Skeletal muscle satellite cell (primary cell): ENCODE results near the gene TIFAB.

ENCODE experiments used
- H3K27me3 ChIP-seq: 2 replicates; pipeline ENCODE4 v1.7.0; 2013; ENCODE audit warnings: low read length; ENCODE audit not compliant: control insufficient read depth, insufficient read depth
- H3K36me3 ChIP-seq: 2 replicates; pipeline ENCODE4 v1.7.0; 2013; ENCODE audit warnings: mild to moderate bottlenecking, control low read depth, low read length; ENCODE audit not compliant: insufficient read depth
- H3K4me1 ChIP-seq: 2 replicates; pipeline ENCODE4 v1.7.0; 2013; ENCODE audit warnings: low read length; ENCODE audit not compliant: control insufficient read depth, insufficient read depth
- H3K4me2 ChIP-seq: 2 replicates; pipeline ENCODE4 v1.7.0; 2013; ENCODE audit warnings: mild to moderate bottlenecking, low read length
- H3K4me3 ChIP-seq: 2 replicates; pipeline ENCODE4 v1.7.0; 2013; ENCODE audit warnings: low read length
- H3K9ac ChIP-seq: 2 replicates; pipeline ENCODE4 v1.7.0; 2013; ENCODE audit warnings: mild to moderate bottlenecking, low read depth, low read length, moderate library complexity
- H3K9me3 ChIP-seq: replicated peaks from 2 replicates; pipeline ENCODE4 v1.7.0; 2013; ENCODE audit warnings: mild to moderate bottlenecking, control low read depth, low read length

The TIFAB gene

DNA sequence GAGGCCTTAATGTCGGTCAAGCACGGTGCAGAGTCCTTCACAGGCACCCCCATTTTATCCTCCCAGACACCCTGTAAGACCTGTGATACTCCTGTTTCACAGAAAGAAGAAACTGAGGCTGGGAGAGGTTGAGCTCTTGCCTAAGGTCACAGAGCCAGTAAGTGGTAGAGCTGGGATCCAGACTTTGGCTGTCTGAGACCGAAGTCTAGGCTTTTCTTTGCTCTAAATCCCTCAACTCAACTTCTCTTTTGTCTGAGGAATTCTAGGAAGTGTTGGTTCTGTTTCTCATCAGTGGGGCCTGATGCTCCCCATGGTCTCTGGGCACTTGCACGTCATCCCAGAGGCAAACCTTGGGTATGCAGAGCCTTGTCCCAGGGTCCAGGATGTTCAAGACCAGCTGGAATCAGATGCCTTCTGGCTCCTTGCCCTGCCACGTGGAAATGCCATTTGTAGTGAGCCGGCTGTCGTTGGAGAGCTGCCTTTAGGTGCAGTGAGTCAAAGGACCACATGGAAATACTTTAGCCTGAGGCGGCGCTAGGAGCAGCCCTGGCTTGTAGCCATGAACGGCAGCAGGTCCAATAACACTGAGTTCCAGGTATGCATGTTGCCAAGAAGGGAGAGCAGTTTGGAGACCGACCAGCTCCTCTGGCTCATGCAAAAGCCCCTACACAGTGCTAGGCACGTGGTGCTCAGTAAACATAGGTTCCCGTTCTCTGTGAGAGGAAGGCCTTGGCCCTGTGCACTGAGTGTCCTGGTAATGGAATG is 14.2 kb downstream of the TIFAB start:
- Histone ChIP-seq H3K27me3 (peaks cover 22% of the 10 kb centered on the region), H3K9me3 (no peaks in the 10 kb centered on the region), H3K36me3 (no peaks in the 10 kb centered on the region), H3K4me1 (peaks cover 10% of the 10 kb centered on the region), H3K4me3 (no peak overlapping the region), H3K4me2 (no peak overlapping the region), H3K9ac (no peak overlapping the region)

DNA sequence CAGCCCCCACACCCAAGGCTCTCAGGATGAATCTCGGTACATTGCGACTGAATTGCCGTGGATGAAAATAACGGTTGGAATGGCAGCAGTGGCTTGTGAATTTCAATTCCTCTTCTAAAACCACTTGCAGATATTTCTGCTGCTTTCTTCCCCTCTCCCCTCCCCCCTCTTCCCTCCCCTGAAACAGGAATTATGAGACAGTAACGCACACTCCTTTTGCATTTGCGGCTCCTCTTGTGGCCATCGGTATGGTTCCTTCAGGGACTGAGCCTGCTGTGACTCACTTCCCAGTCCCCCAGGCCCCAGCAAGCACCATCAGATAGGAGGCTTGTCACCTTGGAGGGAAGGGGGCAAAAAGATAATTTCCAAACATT is 14.7 kb downstream of the TIFAB start:
- no peak overlapping the region for H3K9ac ChIP-seq
- peaks cover 20% of the 10 kb centered on the region for H3K27me3 ChIP-seq
- no peak overlapping the region for H3K4me3 ChIP-seq
- peaks cover 10% of the 10 kb centered on the region for H3K4me1 ChIP-seq
- no peaks in the 10 kb centered on the region for H3K9me3 ChIP-seq
- H3K36me3 ChIP-seq, result no peaks in the 10 kb centered on the region
- H3K4me2 ChIP-seq, result no peak overlapping the region

DNA sequence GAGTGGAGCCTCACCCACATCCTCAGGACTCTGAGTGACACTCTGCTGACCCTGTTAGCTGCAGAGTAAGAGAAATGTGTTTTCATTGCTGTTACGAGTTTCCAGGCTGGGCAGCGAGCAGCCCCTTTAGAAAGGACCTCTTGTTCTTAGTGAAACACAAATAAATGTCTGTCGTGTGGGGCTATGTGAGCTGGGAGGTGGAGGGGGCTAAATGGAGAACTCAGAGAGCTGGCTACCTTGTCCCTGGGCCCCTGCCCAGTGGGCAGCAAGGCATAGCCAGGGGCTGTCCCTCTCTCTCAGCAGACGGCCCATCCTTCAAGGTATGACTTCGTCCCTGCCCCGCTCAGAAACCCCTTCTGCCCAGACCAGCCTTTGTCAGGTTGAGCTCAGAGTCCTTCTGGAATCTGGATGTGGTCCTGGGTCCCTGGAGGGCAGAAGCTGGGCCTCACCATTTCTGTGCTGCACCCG is 15.2 kb downstream of the TIFAB start:
- no peak overlapping the region for H3K4me3 ChIP-seq
- H3K4me1 ChIP-seq, result peaks cover 10% of the 10 kb centered on the region

DNA sequence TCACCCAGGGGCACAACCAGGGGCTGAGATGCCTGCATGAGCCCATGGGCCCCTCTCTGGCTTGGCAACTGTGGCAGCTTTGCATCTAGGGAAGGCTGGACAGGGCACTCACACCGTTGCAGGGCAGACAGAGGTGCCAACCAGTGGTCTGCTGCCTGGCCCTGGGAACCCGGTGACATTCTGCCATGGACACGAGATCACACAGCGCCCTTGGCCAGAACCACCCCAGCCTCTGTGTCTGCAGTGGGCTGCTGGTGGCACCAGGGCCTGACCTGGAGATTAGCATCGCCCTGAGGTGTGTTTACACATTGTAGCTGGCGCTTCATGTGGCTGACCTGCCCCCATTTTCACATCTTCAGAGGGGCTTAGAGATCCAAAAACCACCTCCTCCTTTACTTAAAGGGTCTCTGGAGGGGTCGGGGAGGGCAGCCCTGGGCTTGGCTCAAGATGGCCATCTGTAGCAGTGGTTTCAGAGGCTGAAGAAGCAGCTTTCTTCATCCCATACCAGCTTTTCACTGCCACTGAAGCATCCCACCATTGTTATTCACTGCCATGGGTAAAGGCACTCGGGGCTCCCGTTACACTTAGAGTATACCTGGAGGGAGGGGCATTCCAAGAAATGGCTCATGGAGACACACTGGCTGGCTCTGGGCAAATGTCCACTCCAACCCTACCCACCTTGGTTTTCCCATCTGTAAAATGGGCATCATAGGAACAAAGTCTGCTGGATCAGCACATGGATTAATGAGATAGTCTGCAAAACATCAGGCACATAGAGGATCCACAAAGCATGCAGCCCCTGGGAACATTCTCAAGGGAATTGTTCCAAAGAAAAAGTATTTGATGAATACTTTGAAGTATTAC is 16.5 kb downstream of the TIFAB start:
- H3K4me1 ChIP-seq, result peaks cover 10% of the 10 kb centered on the region
- peaks cover 24% of the 10 kb centered on the region for H3K27me3 ChIP-seq
- no peak overlapping the region for H3K9ac ChIP-seq
- no peaks in the 10 kb centered on the region for H3K9me3 ChIP-seq
- no peak overlapping the region for H3K4me2 ChIP-seq
- H3K4me3 ChIP-seq, result no peak overlapping the region
- H3K36me3 ChIP-seq, result no peaks in the 10 kb centered on the region

More for the DNA sequence above, 15.2 kb downstream of the TIFAB start:
- H3K4me2 ChIP-seq, result no peak overlapping the region
- no peaks in the 10 kb centered on the region for H3K9me3 ChIP-seq
- no peaks in the 10 kb centered on the region for H3K36me3 ChIP-seq
- peaks cover 20% of the 10 kb centered on the region for H3K27me3 ChIP-seq
- H3K9ac ChIP-seq, result no peak overlapping the region

DNA sequence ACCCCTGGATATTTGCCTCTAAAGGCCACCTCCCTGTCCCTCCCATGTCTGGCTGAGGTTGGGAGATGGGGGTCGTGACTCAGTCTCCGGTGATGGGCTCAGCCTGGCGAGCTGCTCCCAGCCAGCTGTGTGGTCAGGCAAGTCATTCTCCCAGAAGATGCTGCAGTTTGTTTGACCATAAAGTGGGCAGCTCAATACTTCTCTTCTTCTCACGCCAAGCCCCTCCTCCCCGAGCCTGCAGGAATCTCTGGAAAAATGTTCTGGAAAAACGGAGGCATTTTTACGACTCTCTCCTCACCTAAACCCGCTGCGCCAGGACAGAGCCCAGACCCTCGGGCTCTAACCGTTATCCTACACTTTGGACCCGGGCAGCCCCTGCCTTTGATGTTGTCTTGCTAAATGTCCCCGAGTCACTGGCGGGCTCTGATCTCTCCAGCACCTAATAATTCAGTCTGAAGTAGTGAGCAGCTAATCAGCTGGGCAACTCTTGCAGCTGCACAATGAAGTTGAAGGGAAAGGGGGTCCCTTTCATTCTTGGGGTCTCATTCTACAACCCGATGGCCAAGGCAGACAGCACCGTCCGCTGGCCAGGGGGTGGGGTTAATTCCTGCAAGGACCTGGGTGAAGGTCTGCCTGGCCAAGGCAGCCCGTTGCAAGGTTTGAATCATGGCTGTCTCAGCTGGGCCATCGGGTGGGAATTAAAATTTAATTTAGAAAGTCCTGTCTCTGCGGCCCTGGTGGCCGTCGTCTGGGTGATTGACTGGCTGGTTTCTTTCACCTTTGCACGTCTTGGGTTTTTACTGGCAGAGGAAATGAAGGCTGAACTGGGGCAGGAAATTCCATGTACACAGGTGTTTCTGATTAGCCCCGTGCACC is 17.3 kb downstream of the TIFAB start:
- H3K4me2 ChIP-seq, result no peak overlapping the region

DNA sequence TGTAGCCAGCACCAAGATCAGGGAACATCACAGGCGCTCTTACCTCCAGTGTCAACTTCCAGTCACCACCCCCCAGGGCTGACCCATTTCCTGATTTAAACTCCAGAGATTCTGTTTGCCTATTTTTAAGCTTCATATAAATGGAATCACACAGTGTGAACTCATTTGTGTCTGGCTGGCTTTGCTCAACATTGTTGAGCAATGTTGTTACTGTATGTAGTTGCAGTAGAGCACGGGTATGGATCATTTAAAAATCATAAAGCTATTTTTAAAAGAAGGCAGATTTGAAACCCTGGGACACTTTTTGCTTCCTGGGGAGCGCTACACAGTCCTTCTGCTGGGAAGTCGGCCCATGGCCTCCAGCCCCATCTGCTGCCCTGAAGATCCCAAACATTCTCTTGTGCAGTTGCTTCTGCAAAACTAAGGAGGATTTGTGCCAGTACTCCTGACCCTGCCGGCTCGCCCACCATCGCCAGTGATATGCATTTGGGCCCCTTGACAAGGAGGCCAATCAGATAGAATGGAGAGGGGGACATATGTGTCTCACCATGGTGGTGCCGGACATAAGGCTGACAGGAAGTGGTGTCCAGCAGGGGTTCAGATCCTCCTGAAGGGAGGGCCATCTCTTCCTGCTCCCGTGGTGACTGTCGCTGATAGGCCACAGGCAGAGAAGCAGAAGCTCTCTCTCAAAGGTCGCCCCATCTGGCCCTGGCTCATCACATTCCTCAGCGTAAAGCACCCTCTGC is 18.3 kb downstream of the TIFAB start:
- Histone ChIP-seq H3K36me3 (no peaks in the 10 kb centered on the region), H3K9ac (no peak overlapping the region), H3K4me3 (no peak overlapping the region), H3K4me2 (no peak overlapping the region), H3K27me3 (peaks cover 27% of the 10 kb centered on the region), H3K9me3 (peaks cover 7% of the 10 kb centered on the region), H3K4me1 (peaks cover 10% of the 10 kb centered on the region)

More for the DNA sequence above, 17.3 kb downstream of the TIFAB start:
- peaks cover 10% of the 10 kb centered on the region for H3K4me1 ChIP-seq
- peaks cover 24% of the 10 kb centered on the region for H3K27me3 ChIP-seq
- H3K9ac ChIP-seq, result no peak overlapping the region
- no peaks in the 10 kb centered on the region for H3K36me3 ChIP-seq
- no peaks in the 10 kb centered on the region for H3K9me3 ChIP-seq
- H3K4me3 ChIP-seq, result no peak overlapping the region

DNA sequence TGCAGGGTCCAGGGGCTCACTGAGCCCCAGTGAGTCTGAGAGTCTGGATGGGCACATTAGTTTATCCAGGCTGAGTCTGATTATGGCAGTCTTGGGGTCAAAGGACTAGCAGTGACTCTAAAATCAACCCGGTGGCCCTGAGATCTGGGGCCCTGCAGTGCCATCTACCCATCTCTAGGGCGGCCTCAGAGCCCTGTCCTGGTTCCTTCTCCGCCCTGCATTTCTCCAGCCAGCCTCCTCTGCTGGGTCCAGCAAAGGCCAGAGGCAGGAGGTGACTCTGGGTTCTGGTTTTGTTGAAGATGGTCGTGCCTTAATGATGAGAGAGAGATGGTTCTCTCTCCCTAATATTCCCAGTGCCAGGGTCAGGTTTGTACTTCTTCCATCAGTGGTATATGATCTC is 20.0 kb downstream of the TIFAB start:
- Histone ChIP-seq H3K36me3 (no peaks in the 10 kb centered on the region), H3K9ac (no peak overlapping the region), H3K4me1 (no peaks in the 10 kb centered on the region), H3K27me3 (peaks cover 30% of the 10 kb centered on the region), H3K4me3 (no peak overlapping the region), H3K9me3 (peaks cover 10% of the 10 kb centered on the region), H3K4me2 (no peak overlapping the region)

DNA sequence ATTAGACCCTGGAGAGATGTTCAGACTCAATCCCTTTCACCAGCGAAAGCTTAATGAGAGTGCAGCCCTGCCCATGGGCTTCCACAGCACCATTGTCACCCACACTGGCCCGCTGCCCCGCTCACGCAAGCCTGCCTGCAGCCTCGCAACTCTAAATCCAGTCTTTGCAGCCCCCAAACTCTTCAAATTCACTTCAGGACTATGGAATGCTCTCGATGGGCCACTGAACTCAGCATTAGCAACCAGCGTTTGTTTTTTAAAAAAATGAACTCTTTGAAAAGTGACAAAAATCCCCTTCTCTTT is 22.1 kb downstream of the TIFAB start:
- no peak overlapping the region for H3K4me3 ChIP-seq
- H3K9ac ChIP-seq, result no peak overlapping the region
- no peaks in the 10 kb centered on the region for H3K4me1 ChIP-seq
- H3K36me3 ChIP-seq, result no peaks in the 10 kb centered on the region
- H3K4me2 ChIP-seq, result no peak overlapping the region
- H3K27me3 ChIP-seq, result peaks cover 19% of the 10 kb centered on the region
- H3K9me3 ChIP-seq, result peaks cover 10% of the 10 kb centered on the region

DNA sequence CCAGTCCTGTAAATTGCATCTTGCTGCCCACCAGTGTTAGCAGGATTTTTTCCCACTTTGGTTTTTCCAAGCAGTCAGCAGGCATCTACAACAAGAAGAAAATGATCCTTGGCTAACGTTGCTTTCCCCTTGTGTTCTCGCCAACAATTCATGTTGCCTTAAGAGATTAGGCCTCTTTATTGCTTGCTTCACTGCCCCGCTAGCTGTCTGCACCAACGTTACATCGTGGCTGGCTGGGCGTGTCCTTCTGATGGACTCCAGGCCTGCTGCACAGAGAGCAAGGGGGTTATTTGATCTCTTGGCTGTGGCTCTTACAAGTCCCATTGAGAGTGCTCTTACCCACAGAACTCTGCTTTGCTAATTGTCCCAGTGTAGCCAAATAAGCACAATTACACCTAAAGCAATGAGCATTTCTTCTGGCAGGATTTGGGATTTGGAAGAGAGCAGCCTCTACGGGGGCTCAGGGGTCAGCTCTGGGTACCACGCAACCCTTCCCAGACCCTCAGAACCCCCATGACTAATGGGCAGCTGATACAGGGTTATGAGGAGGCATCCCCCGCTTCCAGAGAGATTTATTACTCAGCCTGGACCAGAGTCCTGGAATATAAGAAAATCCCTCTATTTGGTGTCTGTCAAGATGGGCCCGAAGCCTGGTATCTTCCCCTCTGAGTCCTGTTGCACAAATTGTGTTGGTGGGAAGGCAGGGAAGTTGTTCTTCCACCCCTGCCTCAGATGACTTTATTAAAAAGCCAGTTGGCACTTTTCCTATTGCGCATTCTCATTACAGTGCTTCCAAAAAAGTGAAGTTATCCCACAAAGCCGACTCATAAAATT is 22.6 kb downstream of the TIFAB start:
- no peaks in the 10 kb centered on the region for H3K4me1 ChIP-seq
- no peak overlapping the region for H3K4me2 ChIP-seq
- no peaks in the 10 kb centered on the region for H3K36me3 ChIP-seq
- no peak overlapping the region for H3K9ac ChIP-seq
- H3K9me3 ChIP-seq, result peaks cover 10% of the 10 kb centered on the region
- peaks cover 14% of the 10 kb centered on the region for H3K27me3 ChIP-seq
- H3K4me3 ChIP-seq, result no peak overlapping the region

DNA sequence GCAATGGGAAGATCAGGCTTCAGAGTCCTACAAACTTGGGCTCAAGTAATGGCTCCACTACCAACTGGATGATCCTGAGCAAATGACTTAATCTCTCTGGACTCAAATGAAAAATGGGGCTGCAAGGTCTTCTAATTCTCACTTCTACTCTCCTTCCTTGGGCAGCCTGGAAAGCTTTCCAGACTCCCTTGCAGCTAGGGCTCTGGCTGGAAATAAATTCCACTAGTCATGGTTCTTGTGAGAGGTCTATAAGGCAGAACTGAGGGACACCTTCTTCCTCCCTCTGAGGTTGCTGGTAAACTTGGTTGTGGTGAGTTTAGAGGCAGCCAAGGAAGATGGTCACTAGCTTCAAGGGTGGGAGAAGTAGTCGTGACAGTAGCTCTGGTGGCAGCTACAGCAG is 23.6 kb downstream of the TIFAB start:
- Histone ChIP-seq H3K4me2 (no peak overlapping the region), H3K27me3 (peaks cover 17% of the 10 kb centered on the region), H3K9me3 (peaks cover 10% of the 10 kb centered on the region), H3K9ac (no peak overlapping the region), H3K36me3 (no peaks in the 10 kb centered on the region), H3K4me3 (no peak overlapping the region), H3K4me1 (no peaks in the 10 kb centered on the region)
